Upper lobe of left lung (tissue), 4 donors: ENCODE measurements around the gene BABAM2.

Experiments
- CTCF ChIP-seq, 6 experiments: fragments of 450-650 bp in 4 of 6; fragments of 200-600 bp in 2 of 6; sonication (generic) in 2 of 6; IDR thresholded peaks; one replicate each; pipeline ENCODE4 v1.5.1; 2016 to 2019; ENCODE audit warnings: antibody characterized with exemption in 6 of 6
- EP300 ChIP-seq, 4 donors: sonication (generic); formaldehyde crosslinking; IDR thresholded peaks; one replicate each; pipeline ENCODE4 v1.5.1; 2017; ENCODE audit warnings: antibody characterized with exemption in 4 of 4, control low read depth in 2 of 4
- POLR2AphosphoS5 ChIP-seq, 2 donors: sonication (generic); formaldehyde crosslinking; IDR thresholded peaks; one replicate each; pipeline ENCODE4 v1.5.1; 2017; ENCODE audit warnings: antibody characterized with exemption in 2 of 2

GRCh38 chr2:28025123-28025522 lies 134.6 kb downstream of the BABAM2 start:
- no peak for TF ChIP-seq EP300 (IDR thresholded peaks at IDR 0.05)
- no peak for TF ChIP-seq CTCF (IDR thresholded peaks at IDR 0.05)
- TF ChIP-seq POLR2AphosphoS5 (IDR thresholded peaks at IDR 0.05): no peak
